ENCODE results near the gene TMEM138.

The TMEM138 gene

DNA sequence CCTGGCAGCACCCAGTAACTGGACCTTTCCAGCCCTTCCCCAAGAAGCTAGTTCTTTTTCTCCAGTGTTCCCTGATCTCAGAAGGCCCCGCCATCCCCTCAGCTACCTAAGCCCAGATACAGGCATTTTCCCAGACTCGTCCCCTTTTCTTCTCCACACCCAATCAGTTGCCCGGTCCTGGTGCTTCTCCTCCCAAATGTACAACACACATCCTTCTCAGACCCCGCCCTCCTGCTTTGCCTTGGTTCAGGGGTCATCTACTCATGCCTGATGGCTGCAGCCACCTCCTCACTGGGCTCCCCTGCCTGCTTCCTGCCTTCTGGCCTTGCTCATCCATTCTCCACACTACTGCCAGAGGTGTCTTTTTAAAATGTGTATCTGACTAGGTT lies 22.7 kb upstream of the TMEM138 start:
- H3K4me3 ChIP-seq (ENCODE audit: low read depth, low read length) = no peak overlapping the region
- no peak for DNase-seq (ENCODE audit: low read depth)

DNA sequence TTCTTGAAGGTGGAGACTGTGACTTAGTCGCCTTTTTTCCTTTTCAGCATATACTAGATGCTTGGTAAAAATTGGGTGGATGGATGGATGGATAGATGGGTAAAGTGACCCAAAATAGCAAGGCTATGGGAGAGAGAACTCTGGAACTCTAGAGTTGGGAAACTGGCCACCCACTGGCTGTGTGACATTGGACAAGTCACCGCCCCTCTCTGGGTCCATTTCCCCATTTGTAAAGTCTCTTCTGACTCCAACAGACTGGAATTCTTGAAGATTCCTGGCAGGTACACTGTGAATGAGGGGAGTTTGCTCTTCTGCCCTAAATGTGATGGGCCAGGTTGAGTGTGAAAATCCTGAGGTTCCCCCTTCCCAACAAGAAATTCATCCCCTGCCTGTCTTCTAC lies 21.2 kb upstream of the TMEM138 start:
- DNase-seq (ENCODE audit: low read depth) = no peak
- H3K4me3 ChIP-seq (ENCODE audit: low read depth, low read length) = no peak overlapping the region

DNA sequence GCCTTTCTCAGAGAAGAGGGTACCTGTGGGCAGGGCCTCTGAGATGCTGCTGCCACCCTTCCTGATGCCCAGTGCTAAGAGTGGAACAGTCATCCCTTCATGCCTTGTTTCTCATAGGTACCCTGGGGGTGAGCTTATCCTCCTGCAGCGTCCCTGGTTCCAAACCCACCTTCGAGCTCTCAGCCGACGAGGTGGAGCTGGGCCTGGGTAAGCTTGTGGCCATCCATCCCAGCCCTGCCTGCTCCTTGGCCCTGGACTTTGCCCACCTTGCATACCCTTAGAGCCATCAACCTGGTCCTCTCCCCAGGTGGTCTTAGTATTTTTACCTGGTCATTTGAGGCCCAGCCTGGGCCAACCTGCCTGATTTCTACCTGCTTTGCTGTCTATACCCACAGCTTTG lies 20.5 kb upstream of the TMEM138 start:
- H3K4me3 ChIP-seq (ENCODE audit: low read depth, low read length) = no peak overlapping the region
- no peak for DNase-seq (ENCODE audit: low read depth)

DNA sequence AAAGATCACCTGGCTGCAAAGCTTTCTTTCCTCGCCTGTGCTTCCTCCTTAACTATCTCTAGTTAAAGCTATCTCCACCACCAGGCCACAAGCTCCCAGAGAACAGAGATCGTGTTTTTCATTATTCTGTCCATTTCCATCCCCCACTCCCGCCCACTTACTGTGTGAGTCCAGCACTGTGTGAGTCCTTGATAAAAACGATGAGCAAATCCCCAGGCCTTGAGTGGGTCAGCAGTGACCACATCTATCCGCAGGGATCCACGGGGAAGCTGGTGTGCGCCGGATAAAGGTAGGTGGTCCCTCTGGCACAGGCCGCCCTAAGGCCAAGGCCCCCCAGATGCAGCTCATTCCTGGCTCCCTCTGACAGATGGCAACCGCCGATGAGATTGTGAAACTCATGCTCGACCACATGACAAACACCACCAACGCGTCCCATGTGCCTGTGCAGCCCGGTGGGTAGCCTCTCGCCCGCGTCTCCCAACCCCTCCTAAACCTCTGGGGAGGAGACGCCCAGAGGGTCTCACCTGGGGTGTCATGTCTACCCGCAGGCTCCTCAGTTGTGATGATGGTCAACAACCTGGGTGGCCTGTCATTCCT lies 19.9 kb upstream of the TMEM138 start:
- no peak overlapping the region for H3K4me3 ChIP-seq (ENCODE audit: low read depth, low read length)
- DNase-seq (ENCODE audit: low read depth) = no peak

DNA sequence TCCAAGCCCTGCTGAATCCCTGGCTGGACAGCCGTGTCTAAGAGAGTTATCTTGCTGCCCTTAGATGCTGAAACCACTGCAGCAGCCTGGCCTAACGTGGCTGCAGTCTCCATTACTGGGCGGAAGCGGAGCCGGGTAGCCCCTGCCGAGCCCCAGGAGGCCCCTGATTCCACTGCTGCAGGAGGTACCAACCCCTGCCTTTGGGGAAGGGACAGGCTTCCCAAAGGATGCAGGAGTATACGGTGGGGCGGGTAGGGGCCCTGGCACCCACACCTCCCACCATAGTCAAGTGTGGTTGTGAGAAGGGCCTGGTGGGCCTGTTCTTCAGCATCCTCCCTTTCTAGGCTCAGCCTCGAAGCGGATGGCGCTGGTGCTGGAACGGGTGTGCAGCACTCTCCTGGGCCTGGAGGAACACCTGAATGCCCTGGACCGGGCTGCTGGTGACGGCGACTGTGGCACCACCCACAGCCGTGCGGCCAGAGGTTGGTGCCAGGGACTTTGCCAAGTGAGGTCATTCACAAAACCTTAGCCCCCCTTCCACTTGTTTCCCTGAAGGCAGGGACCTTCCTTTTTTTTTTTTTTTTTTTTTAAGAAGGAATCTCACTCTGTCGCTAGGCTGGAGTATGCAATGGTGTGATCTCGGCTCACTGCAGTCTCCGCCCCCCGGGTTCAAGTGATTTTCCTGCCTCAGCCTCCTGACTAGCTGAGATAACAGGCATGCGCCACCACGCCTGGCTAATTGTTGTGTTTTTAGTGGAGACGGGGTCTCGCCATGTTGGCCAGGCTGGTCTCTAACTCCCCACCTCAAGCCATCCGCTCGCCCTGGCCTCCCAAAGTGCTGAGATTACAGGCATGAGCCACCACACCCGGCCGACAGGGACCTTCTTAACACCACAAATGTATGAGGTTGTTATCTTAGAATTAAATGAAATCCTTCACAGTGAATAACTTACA lies 18.1 kb upstream of the TMEM138 start:
- no peak for DNase-seq (ENCODE audit: low read depth)
- H3K4me3 ChIP-seq (ENCODE audit: low read depth, low read length) = no peak overlapping the region

DNA sequence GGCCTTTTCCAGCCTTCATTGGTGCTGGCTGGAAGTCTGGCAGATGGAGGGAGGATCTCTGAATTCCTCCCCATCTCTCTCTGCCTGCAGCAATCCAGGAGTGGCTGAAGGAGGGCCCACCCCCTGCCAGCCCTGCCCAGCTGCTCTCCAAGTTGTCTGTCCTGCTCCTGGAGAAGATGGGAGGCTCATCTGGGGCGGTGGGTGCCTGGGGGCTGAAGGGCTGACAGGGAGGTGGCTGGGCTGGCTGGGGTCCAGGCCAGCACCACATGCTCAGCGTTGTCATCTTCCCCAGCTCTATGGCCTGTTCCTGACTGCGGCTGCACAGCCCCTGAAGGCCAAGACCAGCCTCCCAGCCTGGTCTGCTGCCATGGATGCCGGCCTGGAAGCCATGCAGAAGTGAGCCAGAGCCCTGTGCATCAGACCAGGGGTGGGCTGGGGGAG lies 17.0 kb upstream of the TMEM138 start:
- no peak for DNase-seq (ENCODE audit: low read depth)
- H3K4me3 ChIP-seq (ENCODE audit: low read depth, low read length) = no peak overlapping the region

DNA sequence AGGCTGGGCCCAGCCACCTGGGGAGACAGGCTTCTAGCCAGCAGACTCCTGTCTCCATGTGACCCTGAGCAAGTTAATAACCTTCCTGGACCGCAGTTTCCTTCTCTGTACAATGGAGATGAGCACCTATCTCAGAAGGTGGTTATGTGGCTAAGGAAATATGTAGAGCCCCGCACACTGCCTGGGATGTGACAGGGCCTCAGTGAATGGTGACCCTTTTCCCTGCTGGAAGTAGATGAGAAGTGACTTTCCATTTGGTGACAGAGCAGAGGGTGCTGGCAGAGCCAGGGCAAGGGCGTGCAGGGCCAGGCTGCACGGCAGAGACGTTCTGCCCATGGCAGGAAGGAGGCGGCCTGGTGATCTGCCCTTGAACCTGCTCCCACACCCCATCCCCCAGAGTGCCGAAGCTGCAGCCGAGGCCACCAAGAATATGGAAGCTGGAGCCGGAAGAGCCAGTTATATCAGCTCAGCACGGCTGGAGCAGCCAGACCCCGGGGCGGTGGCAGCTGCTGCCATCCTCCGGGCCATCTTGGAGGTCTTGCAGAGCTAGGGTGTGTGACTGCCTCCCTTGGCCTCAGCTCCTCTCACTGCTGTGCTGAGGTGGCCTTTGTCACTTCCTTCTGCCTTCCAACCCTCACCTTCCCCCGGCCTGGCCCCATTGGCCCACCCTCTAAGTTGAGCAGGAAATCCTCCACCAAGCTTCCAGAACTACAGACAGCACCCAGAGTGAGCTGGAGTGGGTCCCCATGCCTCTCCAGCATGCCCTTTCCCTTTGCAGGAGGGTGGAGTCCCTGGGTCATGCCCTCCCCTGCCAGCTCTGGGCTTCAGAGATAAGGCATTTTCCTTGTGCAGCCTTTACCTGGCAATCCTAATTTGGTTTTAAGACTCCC lies 16.0 kb upstream of the TMEM138 start:
- DNase-seq (ENCODE audit: low read depth) = no peak
- H3K4me3 ChIP-seq (ENCODE audit: low read depth, low read length) = no peak overlapping the region

DNA sequence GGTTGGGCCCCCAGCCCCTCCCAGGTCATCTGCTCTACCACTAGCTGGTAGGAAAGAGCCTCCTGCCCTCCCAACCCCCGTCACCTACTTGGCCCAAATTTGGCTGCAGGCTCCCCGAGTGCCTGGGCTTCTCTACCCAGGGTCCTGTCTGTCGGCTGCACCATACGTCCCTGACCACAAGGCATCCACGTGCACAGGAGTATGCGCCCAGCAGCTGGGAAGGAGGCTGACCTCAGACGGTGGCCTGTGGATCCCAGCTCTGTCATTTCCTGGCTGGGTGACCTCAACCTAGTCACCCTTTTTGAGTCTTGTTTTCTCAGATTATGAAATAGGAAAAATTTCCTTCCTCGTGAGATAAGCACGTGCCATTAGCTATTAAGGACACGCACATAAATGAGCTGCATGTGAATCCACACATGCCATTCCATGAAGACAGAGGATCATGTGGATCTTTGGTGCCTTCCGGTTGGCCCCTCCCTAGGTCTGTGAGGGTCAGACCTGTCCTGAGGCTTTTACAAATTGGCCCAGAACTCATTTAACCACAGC lies 14.2 kb upstream of the TMEM138 start:
- no peak overlapping the region for H3K4me3 ChIP-seq (ENCODE audit: low read depth, low read length)
- DNase-seq (ENCODE audit: low read depth) = no peak

DNA sequence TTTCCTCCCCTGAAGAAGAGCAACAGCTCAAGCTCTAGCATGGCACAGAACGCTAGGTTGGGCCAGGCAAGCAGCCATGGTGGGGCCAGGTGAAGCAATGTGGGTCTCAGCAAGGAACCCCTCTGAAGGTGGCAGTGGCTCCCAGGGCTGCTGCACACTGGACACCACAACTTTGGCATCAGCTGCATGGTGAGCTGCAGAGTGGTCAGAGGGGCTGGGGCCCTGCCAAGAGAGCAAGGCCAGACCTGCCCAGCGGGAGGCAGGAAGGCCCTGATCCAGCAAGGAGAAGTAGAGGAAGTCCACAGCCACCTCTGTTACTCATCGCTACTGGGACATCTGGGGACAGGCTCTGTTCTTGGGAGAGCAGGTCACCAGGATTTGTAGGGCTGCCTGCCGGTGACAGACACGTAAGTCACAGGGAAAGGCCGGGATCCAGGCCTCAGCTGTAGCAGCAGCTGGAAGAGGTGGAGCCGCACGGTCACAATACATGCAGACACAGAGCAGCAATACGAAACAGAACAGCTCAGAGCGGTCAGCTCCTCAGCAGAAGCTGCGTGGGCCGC lies 12.9 kb upstream of the TMEM138 start:
- no peak for DNase-seq (ENCODE audit: low read depth)
- no peak overlapping the region for H3K4me3 ChIP-seq (ENCODE audit: low read depth, low read length)

DNA sequence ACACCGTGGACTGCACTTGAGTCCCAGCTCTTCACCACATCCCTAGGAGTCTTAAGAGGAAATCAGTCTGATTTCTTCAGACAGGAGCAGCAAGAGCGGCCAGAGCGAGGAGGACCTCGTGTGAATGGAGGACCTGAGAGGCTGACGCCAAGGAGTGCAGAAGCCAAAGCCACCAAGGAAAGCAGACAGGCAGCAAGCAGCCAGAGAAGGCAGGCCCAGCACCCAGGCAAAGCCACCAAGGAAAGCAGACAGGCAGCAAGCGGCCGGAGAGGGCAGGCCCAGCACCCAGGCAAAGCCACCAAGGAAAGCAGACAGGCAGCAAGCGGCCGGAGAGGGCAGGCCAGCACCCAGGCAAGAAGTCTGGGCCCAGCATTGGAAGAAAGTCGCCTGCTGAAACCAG lies 12.3 kb upstream of the TMEM138 start:
- no peak overlapping the region for H3K4me3 ChIP-seq (ENCODE audit: low read depth, low read length)
- DNase-seq (ENCODE audit: low read depth) = no peak

DNA sequence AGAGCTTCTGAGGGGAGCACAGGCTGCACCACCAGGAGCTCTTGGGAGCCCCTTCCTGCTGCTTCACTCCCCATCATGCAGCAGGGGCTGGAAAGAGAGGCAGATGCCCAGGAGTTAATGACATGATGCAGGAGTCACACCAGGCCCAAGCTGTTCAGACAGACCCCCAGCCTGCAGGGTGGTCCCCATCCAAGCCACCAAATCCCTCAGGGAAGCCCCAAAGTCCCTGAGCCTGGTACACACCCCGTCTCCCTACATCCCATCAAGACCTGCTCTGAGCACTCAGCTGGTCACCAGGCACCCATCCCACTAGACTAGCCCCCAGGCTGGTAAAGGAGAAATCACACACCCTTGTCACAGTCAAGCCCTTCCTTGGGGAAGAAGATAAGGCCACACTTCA lies 11.8 kb upstream of the TMEM138 start:
- no peak overlapping the region for H3K4me3 ChIP-seq (ENCODE audit: low read depth, low read length)
- no peak for DNase-seq (ENCODE audit: low read depth)

DNA sequence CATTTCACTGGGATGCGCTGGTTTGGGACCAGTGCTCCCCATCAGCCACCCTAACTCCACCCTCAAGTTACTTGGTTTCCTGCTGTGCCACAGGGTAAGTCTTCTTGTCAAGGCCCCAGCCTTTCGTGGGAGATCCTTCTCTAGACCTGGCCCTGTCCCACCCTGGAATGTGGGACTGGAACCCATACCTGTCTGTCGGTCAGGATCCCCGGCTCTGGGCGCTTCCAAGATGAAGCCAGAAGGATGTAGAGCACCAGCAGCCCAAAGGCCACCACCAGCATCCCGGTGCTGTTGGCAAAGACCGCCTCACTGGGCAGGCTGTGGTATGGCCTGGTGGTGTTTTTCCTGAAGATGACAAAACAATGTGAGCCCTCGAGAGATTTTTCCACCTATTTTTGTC lies 11.4 kb upstream of the TMEM138 start:
- DNase-seq (ENCODE audit: low read depth) = no peak
- H3K4me3 ChIP-seq (ENCODE audit: low read depth, low read length) = no peak overlapping the region

DNA sequence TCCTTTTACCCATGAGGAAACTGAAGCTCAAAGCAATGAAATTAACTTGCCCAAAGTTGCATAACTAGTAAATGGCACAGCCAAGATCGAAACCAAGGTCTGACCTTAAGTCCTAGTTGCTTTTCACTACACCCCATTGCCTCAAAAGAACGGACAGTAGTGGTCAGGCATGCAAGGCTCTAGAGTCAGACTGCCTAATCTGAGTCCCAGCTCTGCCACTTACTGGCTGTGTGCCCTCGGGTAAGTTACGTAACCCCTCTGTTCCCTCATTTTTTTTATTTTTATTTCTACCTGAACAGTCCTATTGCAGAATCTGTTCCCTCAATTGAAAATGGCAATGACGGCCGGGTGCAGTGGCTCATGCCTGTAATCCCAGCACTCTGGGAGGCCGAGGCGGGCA lies 10.1 kb upstream of the TMEM138 start:
- DNase-seq (ENCODE audit: low read depth) = no peak
- H3K4me3 ChIP-seq (ENCODE audit: low read depth, low read length) = no peak overlapping the region

DNA sequence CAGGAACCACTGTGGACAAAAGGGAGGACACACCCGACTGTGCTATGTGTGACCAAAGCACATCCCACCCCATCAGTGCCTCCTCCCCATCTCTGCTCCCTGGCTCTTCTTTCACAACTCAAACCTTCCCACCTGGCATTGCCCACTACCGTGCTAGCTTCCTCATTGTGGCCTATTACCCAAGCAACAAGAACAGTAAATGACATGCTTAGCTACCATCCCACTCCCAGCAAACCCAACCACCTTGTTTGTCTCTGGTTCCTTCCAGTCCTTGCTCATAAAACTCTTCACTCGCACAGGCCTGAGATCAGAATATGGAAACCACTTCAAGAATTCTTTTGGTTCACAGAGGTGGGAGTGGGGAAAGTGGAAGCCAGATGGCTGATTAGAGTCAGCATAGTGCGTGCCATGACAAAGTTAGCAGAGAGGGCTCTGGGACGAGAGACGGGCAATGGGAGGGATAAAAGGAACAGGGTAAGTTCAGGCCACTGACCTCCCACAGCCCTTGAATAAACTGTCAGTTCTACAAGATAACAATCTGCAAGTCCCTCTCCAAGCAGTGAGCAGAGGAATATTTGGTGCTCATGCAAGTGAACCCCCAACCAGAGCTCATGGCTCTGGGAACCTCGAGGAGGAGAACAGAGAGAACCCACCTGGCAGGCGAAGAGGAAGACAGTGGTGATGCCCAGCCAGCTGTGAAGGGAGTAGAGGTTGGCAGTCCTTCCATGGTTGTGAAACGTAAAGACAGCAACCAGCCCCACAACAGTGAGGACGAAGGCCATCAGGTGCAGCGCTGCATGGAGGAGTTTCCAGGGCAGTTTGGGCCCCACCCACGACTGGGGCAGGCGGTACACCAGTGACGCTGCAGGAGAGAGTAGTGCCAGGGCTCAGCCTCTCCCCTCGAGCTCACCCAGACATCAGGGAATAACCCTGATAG lies 8.8 kb upstream of the TMEM138 start:
- DNase-seq (ENCODE audit: low read depth) = no peak
- H3K4me3 ChIP-seq (ENCODE audit: low read depth, low read length) = no peak overlapping the region

DNA sequence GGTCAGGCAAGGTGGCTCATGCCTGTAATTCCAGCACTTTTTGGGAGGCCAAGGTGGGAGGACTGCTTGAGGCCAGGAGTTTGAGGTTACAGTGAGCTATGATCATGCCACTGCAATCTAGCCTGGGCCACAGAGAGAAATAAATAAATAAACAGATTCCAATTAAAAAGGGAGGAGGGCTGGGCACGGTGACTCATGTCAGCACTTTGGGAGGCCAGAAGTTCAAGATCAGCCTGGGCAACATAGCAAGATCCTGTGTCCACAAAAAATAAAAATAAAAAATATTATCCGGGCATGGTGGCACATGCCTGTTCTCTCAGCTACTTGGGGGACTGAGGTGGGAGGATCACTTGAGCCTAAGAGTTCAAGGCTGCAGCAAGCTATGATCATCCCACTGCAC lies 8.0 kb upstream of the TMEM138 start:
- no peak overlapping the region for H3K4me3 ChIP-seq (ENCODE audit: low read depth, low read length)
- DNase-seq (ENCODE audit: low read depth) = no peak

DNA sequence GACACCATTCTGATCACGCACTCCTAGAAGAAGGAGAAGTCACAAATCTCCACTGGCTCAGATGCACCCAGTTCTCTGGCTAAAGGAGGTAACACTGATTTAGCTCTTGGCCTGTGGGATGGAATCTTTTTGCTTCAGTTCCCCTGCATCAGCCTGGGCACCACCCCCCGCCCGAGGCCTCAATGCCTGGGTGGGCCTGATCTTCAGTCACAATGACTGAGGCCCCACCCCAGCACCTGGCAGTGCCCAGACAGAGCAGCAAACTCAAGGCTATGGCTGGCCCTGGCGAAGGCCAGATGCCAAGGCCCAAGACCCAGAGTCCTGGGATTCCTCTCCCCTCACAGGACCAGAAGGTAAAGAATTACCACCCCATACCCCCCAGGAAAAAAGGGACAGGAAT lies 5.5 kb upstream of the TMEM138 start:
- DNase-seq (ENCODE audit: low read depth) = no peak

DNA sequence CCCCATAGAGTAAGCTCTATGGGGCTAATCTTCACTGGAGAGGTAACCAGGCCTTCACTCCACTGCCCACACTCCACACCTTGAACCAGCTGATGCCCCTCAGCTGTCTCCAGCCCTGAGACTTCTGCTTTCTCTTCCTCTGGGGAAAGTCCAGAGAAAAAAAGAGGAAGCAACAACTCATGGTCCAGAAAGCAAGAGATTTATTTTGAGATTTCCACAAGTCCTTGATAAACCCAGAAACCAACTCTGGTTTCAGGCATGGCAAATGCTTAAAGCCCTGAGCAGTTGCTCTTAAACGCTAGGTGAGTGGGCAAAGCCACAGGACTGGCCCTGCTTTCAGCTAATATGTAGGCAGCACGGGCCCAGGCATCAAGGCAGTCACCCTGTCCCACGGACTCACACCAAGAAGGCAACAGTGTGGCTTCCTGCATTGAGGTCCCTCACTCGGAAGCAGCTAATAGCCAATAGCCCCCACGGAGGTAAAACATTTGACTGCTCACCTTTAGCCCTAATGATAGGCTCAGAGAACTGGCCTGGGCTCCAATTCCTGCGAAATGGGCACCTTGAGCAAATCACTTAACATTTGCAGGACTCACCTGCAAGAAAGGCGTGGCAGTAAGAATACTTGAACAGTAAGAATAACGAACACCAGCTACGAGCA lies 4.8 kb upstream of the TMEM138 start:
- H3K4me3 ChIP-seq (ENCODE audit: low read depth, low read length) = no peak overlapping the region
- DNase-seq (ENCODE audit: low read depth) = no peak

More for the DNA sequence above, 5.5 kb upstream of the TMEM138 start:
- no peak overlapping the region for H3K4me3 ChIP-seq (ENCODE audit: low read depth, low read length)

DNA sequence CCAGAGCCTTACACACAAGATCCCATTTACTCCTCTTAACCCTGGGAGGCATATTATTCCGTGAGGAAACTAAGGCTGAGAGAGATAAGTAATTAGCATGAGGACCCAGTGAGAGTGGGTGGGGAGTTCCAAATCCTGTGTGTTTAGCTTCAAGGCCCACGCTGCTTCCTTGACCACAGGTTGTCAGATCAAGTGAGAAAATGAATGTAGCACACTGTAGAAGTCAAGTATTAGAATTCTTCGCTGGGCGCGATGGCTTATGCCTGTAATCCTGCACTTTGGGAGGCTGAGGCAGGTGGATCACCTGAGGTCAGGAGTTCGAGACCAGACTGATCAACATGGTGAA lies 4.3 kb upstream of the TMEM138 start:
- no peak for DNase-seq (ENCODE audit: low read depth)
- H3K4me3 ChIP-seq (ENCODE audit: low read depth, low read length) = no peak overlapping the region
